Testis (tissue), 2 donors: ENCODE measurements around the gene CCM2.

Source experiments
- POLR2A ChIP-seq: fragments of 450-650 bp; IDR thresholded peaks from one replicate; pipeline ENCODE4 v1.6.1; 2017; ENCODE audit warnings: antibody characterized with exemption, mild to moderate bottlenecking, moderate library complexity
- TF ChIP-seq, protein P1 (sequence below), 3 experiments: fragments of 450-650 bp in 2 of 3; fragments of 200-600 bp in 1 of 3; sonication (generic) in 1 of 3; IDR thresholded peaks; one replicate each; pipeline ENCODE4 v1.5.1; 2016 to 2019; ENCODE audit warnings: antibody characterized with exemption in 3 of 3, mild to moderate bottlenecking in 2 of 3, moderate library complexity in 1 of 3

DNA sequence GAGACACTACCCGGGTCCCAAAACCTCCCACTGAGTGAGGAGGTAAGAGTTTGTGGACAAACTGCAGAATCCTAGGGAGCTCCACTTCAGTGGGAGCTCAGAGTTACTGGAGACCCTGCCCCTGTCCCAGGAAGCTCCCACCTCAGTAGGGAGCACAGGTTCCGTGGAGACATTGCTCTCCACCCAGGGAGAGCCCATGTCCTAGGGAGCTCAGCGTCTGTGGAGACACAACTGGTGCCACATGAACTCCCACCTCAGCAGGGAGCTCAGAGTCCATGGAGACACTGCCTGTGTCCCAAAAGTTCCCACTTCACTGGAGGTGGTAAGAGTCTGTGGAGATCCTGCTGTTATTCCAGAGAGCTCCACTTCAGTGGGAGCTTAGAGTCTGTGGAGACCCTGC lies 27.4 kb upstream of the CCM2 start:
- TF ChIP-seq, protein P1, sequence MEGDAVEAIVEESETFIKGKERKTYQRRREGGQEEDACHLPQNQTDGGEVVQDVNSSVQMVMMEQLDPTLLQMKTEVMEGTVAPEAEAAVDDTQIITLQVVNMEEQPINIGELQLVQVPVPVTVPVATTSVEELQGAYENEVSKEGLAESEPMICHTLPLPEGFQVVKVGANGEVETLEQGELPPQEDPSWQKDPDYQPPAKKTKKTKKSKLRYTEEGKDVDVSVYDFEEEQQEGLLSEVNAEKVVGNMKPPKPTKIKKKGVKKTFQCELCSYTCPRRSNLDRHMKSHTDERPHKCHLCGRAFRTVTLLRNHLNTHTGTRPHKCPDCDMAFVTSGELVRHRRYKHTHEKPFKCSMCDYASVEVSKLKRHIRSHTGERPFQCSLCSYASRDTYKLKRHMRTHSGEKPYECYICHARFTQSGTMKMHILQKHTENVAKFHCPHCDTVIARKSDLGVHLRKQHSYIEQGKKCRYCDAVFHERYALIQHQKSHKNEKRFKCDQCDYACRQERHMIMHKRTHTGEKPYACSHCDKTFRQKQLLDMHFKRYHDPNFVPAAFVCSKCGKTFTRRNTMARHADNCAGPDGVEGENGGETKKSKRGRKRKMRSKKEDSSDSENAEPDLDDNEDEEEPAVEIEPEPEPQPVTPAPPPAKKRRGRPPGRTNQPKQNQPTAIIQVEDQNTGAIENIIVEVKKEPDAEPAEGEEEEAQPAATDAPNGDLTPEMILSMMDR (IDR thresholded peaks at IDR 0.05): no peak
- no peak for TF ChIP-seq POLR2A
